Muscle of leg (tissue), 11 donors: ENCODE results near the gene ALDH18A1. TPM values are rescaled to one million over a fixed set of nuclear protein-coding genes. Genes with fewer than 3 reads are reported as not detected.
"Not testable (repeated sequence)": the region's sequence is repeated elsewhere in the genome, so short reads cannot be mapped to it uniquely, and the experiment has no call there.

Source experiments
- DNase-seq: peaks from one replicate; pipeline ENCODE4 v3.0.0; 2013
- H3K27ac ChIP-seq: one replicate; pipeline ENCODE4 v1.5.1; 2013; ENCODE audit warnings: mild to moderate bottlenecking, low read length, control low read depth
- H3K27me3 ChIP-seq: one replicate; pipeline ENCODE4 v1.6.1; 2013; ENCODE audit warnings: low read length; ENCODE audit not compliant: control insufficient read depth, insufficient read depth
- H3K36me3 ChIP-seq: one replicate; pipeline ENCODE4 v1.6.1; 2013; ENCODE audit warnings: low read length; ENCODE audit not compliant: control insufficient read depth, insufficient read depth
- H3K4me1 ChIP-seq: one replicate; pipeline ENCODE4 v1.6.1; 2013; ENCODE audit warnings: low read length; ENCODE audit not compliant: control insufficient read depth, insufficient read depth
- H3K4me3 ChIP-seq: one replicate; pipeline ENCODE4 v1.5.1; 2013; ENCODE audit warnings: low read length, control low read depth
- H3K9me3 ChIP-seq: replicated peaks from 2 replicates; pipeline ENCODE4 v1.6.1; 2013; ENCODE audit warnings: low read depth, low read length; ENCODE audit not compliant: control insufficient read depth
- WGBS: methylation state at CpG from one replicate; pipeline ENCODE4 v1.1.5; 2013; ENCODE audit warnings: missing lambda C conversion rate; ENCODE audit not compliant: insufficient coverage; 5-methylcytosine and 5-hydroxymethylcytosine counted together
- polyA plus RNA-seq, 8 donors: library from polyadenylated mRNA; unstranded; fragments of 120-200 nt; gene quantifications; one replicate each; pipeline versions ENCODE4 v1.2.1 to v1.2.3, GENCODE V29; 2013; ENCODE audit warnings: inconsistent platforms in 1 of 8, low replicate concordance in 1 of 8; ENCODE audit not compliant: insufficient read length in 8 of 8, insufficient read depth in 1 of 8
- total RNA-seq: library from RNA; stranded (reverse); fragments of 120-200 nt; gene quantifications from one replicate; pipeline ENCODE4 v1.2.4, GENCODE V29; 2013

Gene ALDH18A1
- total and polyA plus RNA-seq, 9 donors: 37.1 to 70.3 (median 45.5) TPM

GRCh38 chr10:95628786-95629185 lies 27.7 kb downstream of the ALDH18A1 start:
- peaks cover 63% of the 10 kb centered on the region for H3K36me3 ChIP-seq
- no peaks in the 10 kb centered on the region for H3K4me1 ChIP-seq
- H3K27ac ChIP-seq: no peak overlapping the region
- no peaks in the 10 kb centered on the region for H3K27me3 ChIP-seq
- DNase-seq: no peak
- no CpG with 5 or more reads among the region's 1 CpG for WGBS
- H3K4me3 ChIP-seq: no peak overlapping the region
- no peaks in the 10 kb centered on the region for H3K9me3 ChIP-seq

GRCh38 chr10:95626500-95626899 lies 30.0 kb downstream of the ALDH18A1 start:
- DNase-seq: no peak
- no peaks in the 10 kb centered on the region for H3K27me3 ChIP-seq
- H3K9me3 ChIP-seq: no peaks in the 10 kb centered on the region
- no peak overlapping the region for H3K4me3 ChIP-seq
- H3K27ac ChIP-seq: no peak overlapping the region
- WGBS: 100% methylated on average over 2 of the region's 4 CpGs
- peaks cover 49% of the 10 kb centered on the region for H3K36me3 ChIP-seq
- H3K4me1 ChIP-seq: no peaks in the 10 kb centered on the region

GRCh38 chr10:95620415-95620814 lies 36.1 kb downstream of the ALDH18A1 start:
- WGBS: no CpG with 5 or more reads among the region's 5 CpGs
- not testable (repeated sequence) for H3K27me3 ChIP-seq, H3K27ac ChIP-seq, DNase-seq, H3K4me1 ChIP-seq, H3K9me3 ChIP-seq, H3K4me3 ChIP-seq
- peaks cover 48% of the 10 kb centered on the region for H3K36me3 ChIP-seq

- H3K36me3 ChIP-seq: peaks cover 60% of the 10 kb centered on the region
Measured at GRCh38 chr10:95618101-95618500, 38.4 kb downstream of the ALDH18A1 start.

GRCh38 chr10:95616446-95616845 lies 40.1 kb downstream of the ALDH18A1 start:
- H3K9me3 ChIP-seq: no peaks in the 10 kb centered on the region
- H3K27me3 ChIP-seq: no peaks in the 10 kb centered on the region
- no peak for DNase-seq
- H3K4me3 ChIP-seq: no peak overlapping the region
- H3K27ac ChIP-seq: no peak overlapping the region
- no peaks in the 10 kb centered on the region for H3K4me1 ChIP-seq
- 61% methylated on average over 3 of the region's 4 CpGs for WGBS
- H3K36me3 ChIP-seq: peaks cover 72% of the 10 kb centered on the region

More at GRCh38 chr10:95618101-95618500, 38.4 kb downstream of the ALDH18A1 start:
- Histone ChIP-seq H3K27ac (no peak overlapping the region), H3K4me1 (no peaks in the 10 kb centered on the region), H3K27me3 (no peaks in the 10 kb centered on the region), H3K4me3 (no peak overlapping the region), H3K9me3 (no peaks in the 10 kb centered on the region)
- no peak for DNase-seq
- no CpG with 5 or more reads among the region's 4 CpGs for WGBS

GRCh38 chr10:95613330-95613729 lies 43.2 kb downstream of the ALDH18A1 start:
- H3K9me3 ChIP-seq: no peaks in the 10 kb centered on the region
- H3K27me3 ChIP-seq: no peaks in the 10 kb centered on the region
- no peak overlapping the region for H3K4me3 ChIP-seq
- H3K4me1 ChIP-seq: no peaks in the 10 kb centered on the region
- H3K36me3 ChIP-seq: peaks cover 89% of the 10 kb centered on the region
- WGBS: no CpG with 5 or more reads among the region's 2 CpGs
- no peak overlapping the region for H3K27ac ChIP-seq
- no peak for DNase-seq

GRCh38 chr10:95610727-95611126 lies 45.8 kb downstream of the ALDH18A1 start:
- WGBS: no CpG with 5 or more reads among the region's 3 CpGs
- Histone ChIP-seq H3K9me3 (no peaks in the 10 kb centered on the region), H3K4me3 (no peak overlapping the region), H3K27ac (no peak overlapping the region), H3K27me3 (no peaks in the 10 kb centered on the region), H3K36me3 (peaks cover 84% of the 10 kb centered on the region), H3K4me1 (no peaks in the 10 kb centered on the region)
- DNase-seq: no peak

- Histone ChIP-seq H3K27me3 (no peaks in the 10 kb centered on the region), H3K9me3 (no peaks in the 10 kb centered on the region), H3K4me3 (no peak overlapping the region), H3K4me1 (peaks cover 21% of the 10 kb centered on the region), H3K36me3 (peaks cover 63% of the 10 kb centered on the region), H3K27ac (no peak overlapping the region)
- no peak for DNase-seq
- no CpG with 5 or more reads among the region's 3 CpGs for WGBS
Measured at GRCh38 chr10:95606922-95607321, 49.6 kb downstream of the ALDH18A1 start.

GRCh38 chr10:95605163-95605562 lies 51.3 kb downstream of the ALDH18A1 start:
- Histone ChIP-seq H3K4me1 (peaks cover 21% of the 10 kb centered on the region), H3K4me3 (no peak overlapping the region), H3K9me3 (no peaks in the 10 kb centered on the region), H3K27ac (peak overlapping the region; percentile 9), H3K27me3 (no peaks in the 10 kb centered on the region), H3K36me3 (peaks cover 45% of the 10 kb centered on the region)
- WGBS: 64% methylated on average over 3 of the region's 3 CpGs
- peak; percentile 16 for DNase-seq

- Histone ChIP-seq H3K27me3 (no peaks in the 10 kb centered on the region), H3K27ac (peak overlapping the region; percentile 9), H3K9me3 (no peaks in the 10 kb centered on the region), H3K4me3 (no peak overlapping the region), H3K36me3 (peaks cover 40% of the 10 kb centered on the region), H3K4me1 (peaks cover 21% of the 10 kb centered on the region)
- DNase-seq: peak; percentile 21
Measured at GRCh38 chr10:95604630-95605029, 51.9 kb downstream of the ALDH18A1 start.

GRCh38 chr10:95602382-95602781 lies 54.1 kb downstream of the ALDH18A1 start:
- 29% methylated on average over 1 of the region's 6 CpGs for WGBS
- H3K4me3 ChIP-seq: no peak overlapping the region
- H3K36me3 ChIP-seq: peaks cover 24% of the 10 kb centered on the region
- no peak overlapping the region for H3K27ac ChIP-seq
- peaks cover 21% of the 10 kb centered on the region for H3K4me1 ChIP-seq
- no peaks in the 10 kb centered on the region for H3K9me3 ChIP-seq
- no peak for DNase-seq
- H3K27me3 ChIP-seq: no peaks in the 10 kb centered on the region
